Loucy (cell line): Measurements from ENCODE around the gene MT1B.
"Not testable (repeated sequence)": the region's sequence is repeated elsewhere in the genome, so short reads cannot be mapped to it uniquely, and the experiment has no call there.

Experiments used
- H2AFZ ChIP-seq: fragments of 200-600 bp; sonication (generic); 2 replicates; pipeline ENCODE4 v1.6.0; 2016; ENCODE audit warnings: antibody characterized with exemption, mild to moderate bottlenecking, low read length, moderate library complexity
- H3F3A ChIP-seq: fragments of 200-600 bp; 2 replicates; pipeline ENCODE4 v1.6.0; 2016; ENCODE audit warnings: antibody characterized with exemption, low read depth, mild to moderate bottlenecking
- H3K27me3 ChIP-seq: fragments of 200-600 bp; sonication (generic); 2 replicates; pipeline ENCODE4 v1.6.1; 2014; ENCODE audit warnings: low read length, mild to moderate bottlenecking; ENCODE audit not compliant: insufficient read depth, poor library complexity, severe bottlenecking
- H3K36me3 ChIP-seq: fragments of 200-600 bp; sonication (generic); 2 replicates; pipeline ENCODE4 v1.6.1; 2016; ENCODE audit warnings: low read length; ENCODE audit not compliant: insufficient read depth
- H3K4me1 ChIP-seq: fragments of 200-600 bp; sonication (generic); 2 replicates; pipeline ENCODE4 v1.5.1; 2014; ENCODE audit warnings: low read length, mild to moderate bottlenecking; ENCODE audit not compliant: insufficient read depth, poor library complexity, severe bottlenecking
- H3K4me2 ChIP-seq: fragments of 200-600 bp; sonication (generic); 2 replicates; pipeline ENCODE4 v1.6.0; 2014; ENCODE audit warnings: antibody characterized with exemption, low read length, low read depth, mild to moderate bottlenecking; ENCODE audit not compliant: poor library complexity, severe bottlenecking
- H3K4me3 ChIP-seq: fragments of 200-600 bp; sonication (generic); 2 replicates; pipeline ENCODE4 v1.5.1; 2014; ENCODE audit warnings: low read length, mild to moderate bottlenecking, mixed read lengths; ENCODE audit not compliant: poor library complexity, severe bottlenecking
- H3K79me2 ChIP-seq: fragments of 200-600 bp; sonication (generic); 2 replicates; pipeline ENCODE4 v1.6.1; 2014; ENCODE audit warnings: low read length; ENCODE audit not compliant: insufficient read depth
- H3K9ac ChIP-seq: fragments of 200-600 bp; sonication (generic); 2 replicates; pipeline ENCODE4 v1.6.0; 2014; ENCODE audit warnings: mild to moderate bottlenecking, low read depth, low read length, moderate library complexity; ENCODE audit not compliant: poor library complexity, severe bottlenecking
- H3K9me2 ChIP-seq: fragments of 200-600 bp; sonication (generic); replicated peaks from 2 replicates; pipeline ENCODE4 v1.6.1; 2016; ENCODE audit warnings: low read depth, low read length, mixed read lengths
- H3K9me3 ChIP-seq: fragments of 200-600 bp; sonication (generic); 2 replicates; pipeline ENCODE4 v1.6.1; 2014; ENCODE audit warnings: mild to moderate bottlenecking, antibody characterized with exemption, low read length, low read depth; ENCODE audit not compliant: insufficient read depth
- H4K20me1 ChIP-seq: fragments of 200-600 bp; sonication (generic); 2 replicates; pipeline ENCODE4 v1.6.0; 2014; ENCODE audit warnings: antibody characterized with exemption, low read length, mild to moderate bottlenecking; ENCODE audit not compliant: insufficient read depth, poor library complexity, severe bottlenecking
- CTCF ChIP-seq: fragments of 200-600 bp; sonication (generic); conservative IDR thresholded peaks from 2 replicates; pipeline ENCODE4 v1.5.1; 2014; ENCODE audit warnings: mild to moderate bottlenecking, antibody characterized with exemption, low read length
- EZH2phosphoT487 ChIP-seq: fragments of 200-600 bp; IDR thresholded peaks from 2 replicates; pipeline ENCODE4 v1.6.1; 2018; ENCODE audit warnings: antibody characterized with exemption, mild to moderate bottlenecking, moderate library complexity, borderline replicate concordance

The MT1B gene

GRCh38 chr16:56664506-56664905, 12.8 kb downstream of the MT1B start:
- no peaks in the 10 kb centered on the region for H3K79me2 ChIP-seq
- H4K20me1 ChIP-seq = no peaks in the 10 kb centered on the region
- H3F3A ChIP-seq = no peaks in the 10 kb centered on the region
- H2AFZ ChIP-seq = no peak overlapping the region
- no peak overlapping the region for H3K4me3 ChIP-seq
- H3K9ac ChIP-seq = no peak overlapping the region
- H3K9me2 ChIP-seq = no peaks in the 10 kb centered on the region
- no peaks in the 10 kb centered on the region for H3K9me3 ChIP-seq
- no peak for TF ChIP-seq CTCF
- no peak overlapping the region for H3K4me2 ChIP-seq
- H3K27me3 ChIP-seq = no peaks in the 10 kb centered on the region
- H3K4me1 ChIP-seq = no peaks in the 10 kb centered on the region
- H3K36me3 ChIP-seq = no peaks in the 10 kb centered on the region

GRCh38 chr16:56665286-56666261, 13.9 kb downstream of the MT1B start:
- not testable (repeated sequence) for H2AFZ ChIP-seq, H3K4me2 ChIP-seq, H3K4me1 ChIP-seq, H3K4me3 ChIP-seq, H3K79me2 ChIP-seq, H3K9me2 ChIP-seq, H3K9ac ChIP-seq, H3F3A ChIP-seq, H3K27me3 ChIP-seq, H3K9me3 ChIP-seq, H4K20me1 ChIP-seq, H3K36me3 ChIP-seq

GRCh38 chr16:56667581-56668571, 16.2 kb downstream of the MT1B start, which contains the start of gene MT1G:
TSS of gene MT1G (minus strand) at chr16:56668065. CDS start at chr16:56667993, 72 bp downstream.
- Histone ChIP-seq H3K36me3 (no peaks in the 10 kb centered on the region), H3K4me2 (no peak within 1 kb of the TSS), H3K79me2 (no peaks in the 10 kb centered on the region), H3K9me2 (no peaks in the 10 kb centered on the region), H3K9me3 (no peaks in the 10 kb centered on the region), H3K4me3 (no peak within 1 kb of the TSS), H3K4me1 (no peaks in the 10 kb centered on the region), H2AFZ (no peak within 1 kb of the TSS), H4K20me1 (no peaks in the 10 kb centered on the region), H3K27me3 (no peaks in the 10 kb centered on the region), H3F3A (no peaks in the 10 kb centered on the region), H3K9ac (no peak within 1 kb of the TSS)
- no peak for TF ChIP-seq EZH2phosphoT487
- no peak for TF ChIP-seq CTCF
